Breast epithelium (tissue), 4 donors: ENCODE measurements around the gene ZNF362. TPM values are rescaled to one million over a fixed set of nuclear protein-coding genes. Genes with fewer than 3 reads are reported as not detected.

Source experiments
- DNase-seq, 2 donors: peaks; one replicate each; pipeline ENCODE4 v3.0.0-alpha.2; 2019; ENCODE audit warnings: low spot score in 2 of 2
- H3K27ac ChIP-seq, 2 donors: fragments of 200-600 bp; sonication (generic) in 1 of 2; one replicate each; pipeline ENCODE4 v1.5.1; 2016 to 2019; ENCODE audit warnings: mild to moderate bottlenecking in 1 of 2
- H3K27me3 ChIP-seq, 2 donors: fragments of 200-600 bp; sonication (generic) in 1 of 2; one replicate each; pipeline versions ENCODE4 v1.5.1 to v1.6.0; 2017 to 2019; ENCODE audit warnings: control low read depth in 1 of 2, mild to moderate bottlenecking in 1 of 2
- H3K36me3 ChIP-seq: fragments of 200-600 bp; one replicate; pipeline ENCODE4 v1.5.1; 2019
- H3K4me1 ChIP-seq, 2 donors: fragments of 200-600 bp; sonication (generic); one replicate each; pipeline ENCODE4 v1.5.1; 2016 to 2019; ENCODE audit warnings: control low read depth in 1 of 2
- H3K4me3 ChIP-seq, 3 donors: fragments of 200-600 bp; sonication (generic); 1 replicate in 2 of 3; 2 replicates in 1 of 3; pipeline ENCODE4 v1.5.1; 2016 to 2019; ENCODE audit warnings: mild to moderate bottlenecking in 3 of 3, moderate library complexity in 2 of 3
- H3K9me3 ChIP-seq, 2 donors: fragments of 200-600 bp; sonication (generic) in 1 of 2; one replicate each; pipeline ENCODE4 v1.5.1; 2016 to 2019; ENCODE audit warnings: control low read depth in 1 of 2
- CTCF ChIP-seq, 3 donors: fragments of 450-650 bp; IDR thresholded peaks; one replicate each; pipeline ENCODE4 v1.5.1; 2016 to 2017; ENCODE audit warnings: antibody characterized with exemption in 3 of 3, mild to moderate bottlenecking in 3 of 3, moderate library complexity in 3 of 3
- POLR2A ChIP-seq: fragments of 450-650 bp; IDR thresholded peaks from one replicate; pipeline ENCODE4 v1.6.1; 2016; ENCODE audit warnings: antibody characterized with exemption, mild to moderate bottlenecking, moderate library complexity
- POLR2AphosphoS5 ChIP-seq, 3 donors: sonication (generic); formaldehyde crosslinking; IDR thresholded peaks; one replicate each; pipeline ENCODE4 v1.6.1; 2017; ENCODE audit warnings: antibody characterized with exemption in 3 of 3
- intact Hi-C: fragments of 100-400 bp; cut with DNase I; formaldehyde crosslinking; loops from one replicate; pipeline ENCODE4 v1.15.1; 2023; ENCODE audit warnings: low total_unique reads
- total RNA-seq, 3 donors: library from RNA; depleted of rRNA; stranded (reverse); fragments of >200 nt; gene quantifications; one replicate each; pipeline ENCODE4 v1.1.0, GENCODE V29; 2016

The ZNF362 gene
- total RNA-seq, 3 donors from 2014 or later: 11.7 to 16.0 (median 15.7) TPM

GRCh38 chr1:33221385-33221758 is 34.9 kb upstream of the ZNF362 start:
- peaks cover 3 to 9% of the 10 kb centered on the region in 2 donors for H3K9me3 ChIP-seq
- DNase-seq: no peak
- no peaks in the 10 kb centered on the region for H3K36me3 ChIP-seq
- no peaks in the 10 kb centered on the region for H3K27me3 ChIP-seq
- TF ChIP-seq CTCF (IDR thresholded peaks at IDR 0.05) (no peak), POLR2A (no peak), POLR2AphosphoS5 (IDR thresholded peaks at IDR 0.05) (no peak)
- no peaks in the 10 kb centered on the region for H3K4me1 ChIP-seq
- intact Hi-C loops: no loop called here
- H3K4me3 ChIP-seq: no peak overlapping the region
- peak overlapping the region; percentile 12 to 36 for H3K27ac ChIP-seq

GRCh38 chr1:33222381-33222780 is 33.9 kb upstream of the ZNF362 start:
- intact Hi-C loops: no loop called here
- Histone ChIP-seq H3K27ac (no peak overlapping the region), H3K27me3 (no peaks in the 10 kb centered on the region), H3K4me3 (no peak overlapping the region), H3K36me3 (no peaks in the 10 kb centered on the region), H3K9me3 (peaks cover 3 to 9% of the 10 kb centered on the region in 2 donors), H3K4me1 (no peaks in the 10 kb centered on the region)
- DNase-seq: no peak
- TF ChIP-seq CTCF (IDR thresholded peaks at IDR 0.05) (no peak), POLR2AphosphoS5 (IDR thresholded peaks at IDR 0.05) (no peak), POLR2A (no peak)

- H3K27ac ChIP-seq: no peak overlapping the region
- TF ChIP-seq POLR2AphosphoS5 (IDR thresholded peaks at IDR 0.05) (no peak), POLR2A (no peak), CTCF (IDR thresholded peaks at IDR 0.05) (no peak)
- peaks cover 3 to 9% of the 10 kb centered on the region in 2 donors for H3K9me3 ChIP-seq
- no peak for DNase-seq
- no peak overlapping the region for H3K4me3 ChIP-seq
- intact Hi-C loops: no loop called here
- H3K4me1 ChIP-seq: no peaks in the 10 kb centered on the region
- no peaks in the 10 kb centered on the region for H3K36me3 ChIP-seq
- no peaks in the 10 kb centered on the region for H3K27me3 ChIP-seq
These were observed 32.1 kb upstream of the ZNF362 start for GRCh38 chr1:33224166-33224707.

GRCh38 chr1:33225586-33225985 is 30.7 kb upstream of the ZNF362 start:
- intact Hi-C loops: no loop called here
- Histone ChIP-seq H3K4me3 (no peak overlapping the region), H3K4me1 (no peaks in the 10 kb centered on the region), H3K27ac (no peak overlapping the region), H3K36me3 (no peaks in the 10 kb centered on the region), H3K27me3 (no peaks in the 10 kb centered on the region), H3K9me3 (peaks cover 3 to 9% of the 10 kb centered on the region in 2 donors)
- no peak for DNase-seq
- no peak for TF ChIP-seq CTCF (IDR thresholded peaks at IDR 0.05)
- no peak for TF ChIP-seq POLR2AphosphoS5 (IDR thresholded peaks at IDR 0.05)
- no peak for TF ChIP-seq POLR2A

- intact Hi-C loops: no loop called here
- H3K4me3 ChIP-seq: no peak overlapping the region
- H3K4me1 ChIP-seq: no peaks in the 10 kb centered on the region
- no peak for DNase-seq
- H3K36me3 ChIP-seq: no peaks in the 10 kb centered on the region
- H3K27ac ChIP-seq: no peak overlapping the region
- H3K27me3 ChIP-seq: no peaks in the 10 kb centered on the region
- H3K9me3 ChIP-seq: peaks cover 3 to 9% of the 10 kb centered on the region in 2 donors
- TF ChIP-seq POLR2A (no peak), POLR2AphosphoS5 (IDR thresholded peaks at IDR 0.05) (no peak), CTCF (IDR thresholded peaks at IDR 0.05) (no peak)
These were observed 27.3 kb upstream of the ZNF362 start for GRCh38 chr1:33228935-33229487.
